ENCODE data around the gene PCDHGB4. TPM values are rescaled to one million over a fixed set of nuclear protein-coding genes. Genes with fewer than 3 reads are reported as not detected.

PCDHGB4 gene
- polyA plus RNA-seq, 1 donor from 2014 or later: 9.3 TPM

DNA sequence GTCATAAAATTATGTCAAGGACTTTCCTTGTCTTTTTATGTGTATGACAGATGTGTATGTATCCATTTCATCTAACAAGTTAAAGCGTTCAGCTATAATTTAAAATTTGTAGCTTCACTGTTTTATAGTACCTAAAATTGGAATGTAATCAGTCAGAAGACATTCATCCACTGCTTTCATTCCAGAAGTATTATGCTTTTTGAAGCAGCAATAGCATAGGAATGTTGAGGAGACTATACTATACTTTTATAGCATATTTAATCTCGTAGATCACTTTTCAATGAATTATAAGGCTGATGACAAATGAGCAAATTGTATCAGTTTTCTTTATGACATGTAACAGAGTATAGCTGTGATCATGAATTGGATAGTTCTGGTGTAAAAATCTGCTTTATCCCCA is 49.7 kb downstream of the PCDHGB4 start:
- no peaks in the 10 kb centered on the region for H3F3A ChIP-seq (ENCODE audit: insufficient read depth, low read length, poor library complexity, severe bottlenecking)
- H3K9me3 ChIP-seq (ENCODE audit: low read length): peaks cover 53% of the 10 kb centered on the region
- peaks cover 17% of the 10 kb centered on the region for H3K36me3 ChIP-seq (ENCODE audit: insufficient read depth, low read length)
- no peaks in the 10 kb centered on the region for H3K9me2 ChIP-seq (ENCODE audit: insufficient read depth, low read length)
- no peak overlapping the region for H3K4me2 ChIP-seq (ENCODE audit: low read length)
- H3K9ac ChIP-seq (ENCODE audit: low read length): no peak overlapping the region
- TF ChIP-seq EP300 (conservative IDR thresholded peaks at IDR 0.05; ENCODE audit: poor library complexity, severe bottlenecking) (no peak), RAD21 (conservative IDR thresholded peaks at IDR 0.05) (no peak), SMC3 (conservative IDR thresholded peaks at IDR 0.05; ENCODE audit: poor library complexity) (no peak), MXI1 (conservative IDR thresholded peaks at IDR 0.05; ENCODE audit: poor library complexity, severe bottlenecking) (no peak), POLR2AphosphoS5 (IDR thresholded peaks at IDR 0.05) (no peak), EZH2 (IDR thresholded peaks at IDR 0.05; ENCODE audit: borderline replicate concordance, insufficient read depth, low read length, poor library complexity, severe bottlenecking) (no peak), TAF1 (IDR thresholded peaks at IDR 0.05; ENCODE audit: low read depth) (no peak)
- TF ChIP-seq, protein P1, sequence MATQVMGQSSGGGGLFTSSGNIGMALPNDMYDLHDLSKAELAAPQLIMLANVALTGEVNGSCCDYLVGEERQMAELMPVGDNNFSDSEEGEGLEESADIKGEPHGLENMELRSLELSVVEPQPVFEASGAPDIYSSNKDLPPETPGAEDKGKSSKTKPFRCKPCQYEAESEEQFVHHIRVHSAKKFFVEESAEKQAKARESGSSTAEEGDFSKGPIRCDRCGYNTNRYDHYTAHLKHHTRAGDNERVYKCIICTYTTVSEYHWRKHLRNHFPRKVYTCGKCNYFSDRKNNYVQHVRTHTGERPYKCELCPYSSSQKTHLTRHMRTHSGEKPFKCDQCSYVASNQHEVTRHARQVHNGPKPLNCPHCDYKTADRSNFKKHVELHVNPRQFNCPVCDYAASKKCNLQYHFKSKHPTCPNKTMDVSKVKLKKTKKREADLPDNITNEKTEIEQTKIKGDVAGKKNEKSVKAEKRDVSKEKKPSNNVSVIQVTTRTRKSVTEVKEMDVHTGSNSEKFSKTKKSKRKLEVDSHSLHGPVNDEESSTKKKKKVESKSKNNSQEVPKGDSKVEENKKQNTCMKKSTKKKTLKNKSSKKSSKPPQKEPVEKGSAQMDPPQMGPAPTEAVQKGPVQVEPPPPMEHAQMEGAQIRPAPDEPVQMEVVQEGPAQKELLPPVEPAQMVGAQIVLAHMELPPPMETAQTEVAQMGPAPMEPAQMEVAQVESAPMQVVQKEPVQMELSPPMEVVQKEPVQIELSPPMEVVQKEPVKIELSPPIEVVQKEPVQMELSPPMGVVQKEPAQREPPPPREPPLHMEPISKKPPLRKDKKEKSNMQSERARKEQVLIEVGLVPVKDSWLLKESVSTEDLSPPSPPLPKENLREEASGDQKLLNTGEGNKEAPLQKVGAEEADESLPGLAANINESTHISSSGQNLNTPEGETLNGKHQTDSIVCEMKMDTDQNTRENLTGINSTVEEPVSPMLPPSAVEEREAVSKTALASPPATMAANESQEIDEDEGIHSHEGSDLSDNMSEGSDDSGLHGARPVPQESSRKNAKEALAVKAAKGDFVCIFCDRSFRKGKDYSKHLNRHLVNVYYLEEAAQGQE (IDR thresholded peaks at IDR 0.05; ENCODE audit: borderline replicate concordance): no peak
- TF ChIP-seq, protein P2, sequence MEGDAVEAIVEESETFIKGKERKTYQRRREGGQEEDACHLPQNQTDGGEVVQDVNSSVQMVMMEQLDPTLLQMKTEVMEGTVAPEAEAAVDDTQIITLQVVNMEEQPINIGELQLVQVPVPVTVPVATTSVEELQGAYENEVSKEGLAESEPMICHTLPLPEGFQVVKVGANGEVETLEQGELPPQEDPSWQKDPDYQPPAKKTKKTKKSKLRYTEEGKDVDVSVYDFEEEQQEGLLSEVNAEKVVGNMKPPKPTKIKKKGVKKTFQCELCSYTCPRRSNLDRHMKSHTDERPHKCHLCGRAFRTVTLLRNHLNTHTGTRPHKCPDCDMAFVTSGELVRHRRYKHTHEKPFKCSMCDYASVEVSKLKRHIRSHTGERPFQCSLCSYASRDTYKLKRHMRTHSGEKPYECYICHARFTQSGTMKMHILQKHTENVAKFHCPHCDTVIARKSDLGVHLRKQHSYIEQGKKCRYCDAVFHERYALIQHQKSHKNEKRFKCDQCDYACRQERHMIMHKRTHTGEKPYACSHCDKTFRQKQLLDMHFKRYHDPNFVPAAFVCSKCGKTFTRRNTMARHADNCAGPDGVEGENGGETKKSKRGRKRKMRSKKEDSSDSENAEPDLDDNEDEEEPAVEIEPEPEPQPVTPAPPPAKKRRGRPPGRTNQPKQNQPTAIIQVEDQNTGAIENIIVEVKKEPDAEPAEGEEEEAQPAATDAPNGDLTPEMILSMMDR (IDR thresholded peaks at IDR 0.05; ENCODE audit: poor library complexity, severe bottlenecking): no peak
- H3K27me3 ChIP-seq (ENCODE audit: insufficient read depth, low read depth, low read length): no peaks in the 10 kb centered on the region
- H3K27ac ChIP-seq (ENCODE audit: low read length): no peak overlapping the region
- H2AFZ ChIP-seq (ENCODE audit: low read depth, low read length): no peak overlapping the region
- no peak overlapping the region for H3K4me3 ChIP-seq (ENCODE audit: low read length)
- H4K20me1 ChIP-seq (ENCODE audit: insufficient read depth): no peaks in the 10 kb centered on the region
- H3K79me2 ChIP-seq (replicated peaks; ENCODE audit: insufficient read depth, low read length): peaks cover 23% of the 10 kb centered on the region

DNA sequence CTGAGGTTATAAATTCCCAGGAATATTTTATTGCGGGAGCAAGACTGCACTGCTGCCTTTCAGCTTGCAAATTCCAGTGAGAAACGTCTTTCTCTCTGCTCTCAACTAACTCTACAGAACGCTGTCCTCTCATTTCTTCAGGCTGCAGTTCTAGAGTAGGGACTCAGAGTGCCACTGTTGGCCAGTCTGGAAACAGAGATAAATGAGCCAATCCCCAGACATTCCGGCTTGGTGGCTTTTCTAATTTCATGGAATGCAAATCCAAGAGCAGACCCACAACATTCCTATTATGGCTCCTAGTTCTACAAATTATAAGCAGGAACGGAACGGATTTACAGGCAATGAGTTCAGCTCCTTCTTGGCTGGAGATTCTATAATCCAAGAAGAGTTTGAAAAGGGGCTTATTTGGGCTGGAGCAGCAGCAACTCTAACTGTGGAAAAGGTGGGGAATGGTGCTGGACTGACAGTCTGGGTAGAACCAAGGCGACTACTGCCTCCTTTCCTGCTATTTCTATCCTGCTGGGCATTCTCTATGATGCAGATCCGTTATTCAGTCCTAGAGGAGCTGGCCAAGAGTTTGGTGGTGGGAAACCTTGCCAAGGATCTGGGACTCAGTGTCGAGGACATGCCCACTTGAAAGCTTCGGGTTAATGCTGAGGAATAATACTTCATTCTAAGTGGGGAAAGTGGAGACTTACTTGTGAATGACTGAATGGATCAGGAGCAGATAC is 52.1 kb downstream of the PCDHGB4 start:
- Histone ChIP-seq H3F3A (ENCODE audit: insufficient read depth, low read length, poor library complexity, severe bottlenecking) (no peaks in the 10 kb centered on the region), H3K27ac (ENCODE audit: low read length) (no peak overlapping the region), H3K36me3 (ENCODE audit: insufficient read depth, low read length) (peaks cover 18% of the 10 kb centered on the region), H3K9me3 (ENCODE audit: low read length) (peaks cover 43% of the 10 kb centered on the region), H3K79me2 (replicated peaks; ENCODE audit: insufficient read depth, low read length) (peaks cover 33% of the 10 kb centered on the region), H3K4me3 (ENCODE audit: low read length) (no peak overlapping the region), H3K27me3 (ENCODE audit: insufficient read depth, low read depth, low read length) (no peaks in the 10 kb centered on the region), H3K4me2 (ENCODE audit: low read length) (no peak overlapping the region), H3K9ac (ENCODE audit: low read length) (no peak overlapping the region), H2AFZ (ENCODE audit: low read depth, low read length) (no peak overlapping the region), H4K20me1 (ENCODE audit: insufficient read depth) (no peaks in the 10 kb centered on the region), H3K9me2 (ENCODE audit: insufficient read depth, low read length) (no peaks in the 10 kb centered on the region)
- TF ChIP-seq SMC3 (conservative IDR thresholded peaks at IDR 0.05; ENCODE audit: poor library complexity) (no peak), POLR2AphosphoS5 (IDR thresholded peaks at IDR 0.05) (no peak), MXI1 (conservative IDR thresholded peaks at IDR 0.05; ENCODE audit: poor library complexity, severe bottlenecking) (no peak), EZH2 (IDR thresholded peaks at IDR 0.05; ENCODE audit: borderline replicate concordance, insufficient read depth, low read length, poor library complexity, severe bottlenecking) (no peak), RAD21 (conservative IDR thresholded peaks at IDR 0.05) (no peak), EP300 (conservative IDR thresholded peaks at IDR 0.05; ENCODE audit: poor library complexity, severe bottlenecking) (no peak), TAF1 (IDR thresholded peaks at IDR 0.05; ENCODE audit: low read depth) (no peak)
- TF ChIP-seq, protein P2 (IDR thresholded peaks at IDR 0.05; ENCODE audit: poor library complexity, severe bottlenecking): no peak
- TF ChIP-seq, protein P1 (IDR thresholded peaks at IDR 0.05; ENCODE audit: borderline replicate concordance): no peak
